Mesendoderm (in vitro differentiated cells): ENCODE results near the gene UBAC1.

Experiments used
- DNase-seq: peaks from one replicate; pipeline ENCODE4 v3.0.0; 2013
- H2AK5ac ChIP-seq: 2 replicates; pipeline ENCODE4 v1.6.1; 2013; ENCODE audit warnings: low read length, inconsistent platforms
- H2BK120ac ChIP-seq: 2 replicates; pipeline ENCODE4 v1.6.1; 2013; ENCODE audit warnings: low read depth, mild to moderate bottlenecking, low read length, moderate library complexity, mixed read lengths
- H2BK15ac ChIP-seq: replicated peaks from 2 replicates; pipeline ENCODE4 v1.6.1; 2013; ENCODE audit warnings: low read depth, mild to moderate bottlenecking, moderate library complexity
- H2BK5ac ChIP-seq: 2 replicates; pipeline ENCODE4 v1.6.1; 2013; ENCODE audit warnings: low read length, inconsistent platforms
- H3K18ac ChIP-seq: 2 replicates; pipeline ENCODE4 v1.6.1; 2013; ENCODE audit warnings: mild to moderate bottlenecking, low read length, mixed read lengths
- H3K23ac ChIP-seq: one replicate; pipeline ENCODE4 v1.6.1; 2013; ENCODE audit warnings: low read length
- H3K27ac ChIP-seq: 2 replicates; pipeline ENCODE4 v1.5.1; 2013; ENCODE audit warnings: low read depth, mild to moderate bottlenecking, inconsistent platforms, low read length, moderate library complexity
- H3K27me3 ChIP-seq: 2 replicates; pipeline ENCODE4 v1.6.1; 2013; ENCODE audit warnings: low read length, control low read depth, mild to moderate bottlenecking, inconsistent platforms; ENCODE audit not compliant: insufficient read depth, poor library complexity
- H3K36me3 ChIP-seq: 2 replicates; pipeline ENCODE4 v1.6.1; 2013; ENCODE audit warnings: low read length, inconsistent platforms; ENCODE audit not compliant: control insufficient read depth, insufficient read depth
- H3K4ac ChIP-seq: one replicate; pipeline ENCODE4 v1.6.1; 2013; ENCODE audit warnings: low read depth, mild to moderate bottlenecking, low read length, moderate library complexity
- H3K4me1 ChIP-seq: 2 replicates; pipeline ENCODE4 v1.6.1; 2013; ENCODE audit warnings: low read depth, low read length, inconsistent platforms; ENCODE audit not compliant: control insufficient read depth
- H3K4me2 ChIP-seq: 2 replicates; pipeline ENCODE4 v1.6.1; 2013; ENCODE audit warnings: low read length
- H3K4me3 ChIP-seq: 2 replicates; pipeline ENCODE4 v1.5.1; 2013; ENCODE audit warnings: mild to moderate bottlenecking, low read length
- H3K56ac ChIP-seq: one replicate; pipeline ENCODE4 v1.6.1; 2013; ENCODE audit warnings: low read length
- H3K79me1 ChIP-seq: 2 replicates; pipeline ENCODE4 v1.6.1; 2013; ENCODE audit warnings: low read length, inconsistent platforms
- H3K79me2 ChIP-seq: 2 replicates; pipeline ENCODE4 v1.6.1; 2013; ENCODE audit warnings: mild to moderate bottlenecking, low read length; ENCODE audit not compliant: control insufficient read depth, insufficient read depth
- H3K9ac ChIP-seq: 2 replicates; pipeline ENCODE4 v1.6.1; 2013; ENCODE audit warnings: low read length, inconsistent platforms
- H4K5ac ChIP-seq: one replicate; pipeline ENCODE4 v1.6.1; 2013; ENCODE audit warnings: low read length
- H4K8ac ChIP-seq: one replicate; pipeline ENCODE4 v1.6.1; 2013; ENCODE audit warnings: low read depth, mild to moderate bottlenecking, control low read depth, low read length, moderate library complexity
- whole genome bisulfite sequencing: extraction: QIAGEN DNeasy Blood & Tissue Kit; methylation state at CpG from one replicate; pipeline ENCODE4 v1.1.7; 2013; ENCODE audit warnings: low lambda C conversion rate, missing lambda C conversion rate; ENCODE audit not compliant: insufficient coverage; ENCODE audit errors: extremely low coverage; 5-methylcytosine and 5-hydroxymethylcytosine counted together

UBAC1 gene

GRCh38 chr9:135908754-135909204 lies 52.4 kb downstream of the UBAC1 start:
- peaks cover 26% of the 10 kb centered on the region for H3K79me2 ChIP-seq
- H3K4me1 ChIP-seq, result no peaks in the 10 kb centered on the region
- H3K36me3 ChIP-seq, result peaks cover 5% of the 10 kb centered on the region
- no peak overlapping the region for H3K9ac ChIP-seq
- H3K4me3 ChIP-seq, result no peak overlapping the region
- H3K79me1 ChIP-seq, result peaks cover 16% of the 10 kb centered on the region
- no peak overlapping the region for H3K18ac ChIP-seq
- no peak overlapping the region for H3K23ac ChIP-seq
- no peak overlapping the region for H2BK120ac ChIP-seq
- no peak overlapping the region for H3K4ac ChIP-seq
- H3K56ac ChIP-seq, result no peak overlapping the region
- no peak overlapping the region for H3K4me2 ChIP-seq
- no peak overlapping the region for H2AK5ac ChIP-seq
- H2BK5ac ChIP-seq, result no peak overlapping the region
- H4K8ac ChIP-seq, result no peak overlapping the region
- no peak for DNase-seq
- H3K27ac ChIP-seq, result no peak overlapping the region
- no CpG with 5 or more reads among the region's 12 CpGs for WGBS
- H3K27me3 ChIP-seq, result no peaks in the 10 kb centered on the region
- no peak overlapping the region for H2BK15ac ChIP-seq
- no peak overlapping the region for H4K5ac ChIP-seq

GRCh38 chr9:135908093-135908753 lies 53.0 kb downstream of the UBAC1 start:
- peak overlapping the region; percentile 90 for H3K56ac ChIP-seq
- peak overlapping the region; percentile 76 for H2BK120ac ChIP-seq
- H3K27me3 ChIP-seq, result no peaks in the 10 kb centered on the region
- H3K27ac ChIP-seq, result peak overlapping the region; percentile 71
- no peak for DNase-seq
- H2BK15ac ChIP-seq, result no peak overlapping the region
- peak overlapping the region; percentile 63 for H3K4ac ChIP-seq
- peak overlapping the region; percentile 75 for H3K9ac ChIP-seq
- H3K4me1 ChIP-seq, result no peaks in the 10 kb centered on the region
- H3K36me3 ChIP-seq, result peaks cover 4% of the 10 kb centered on the region
- peaks cover 17% of the 10 kb centered on the region for H3K79me1 ChIP-seq
- H4K8ac ChIP-seq, result no peak overlapping the region
- H3K4me3 ChIP-seq, result peak overlapping the region; percentile 54
- no peak overlapping the region for H2BK5ac ChIP-seq
- peaks cover 32% of the 10 kb centered on the region for H3K79me2 ChIP-seq
- H3K4me2 ChIP-seq, result peak overlapping the region; percentile 78
- H3K23ac ChIP-seq, result no peak overlapping the region
- no peak overlapping the region for H2AK5ac ChIP-seq
- whole genome bisulfite sequencing, result no CpG with 5 or more reads among the region's 42 CpGs
- H3K18ac ChIP-seq, result peak overlapping the region; percentile 94
- H4K5ac ChIP-seq, result no peak overlapping the region

- peaks cover 2% of the 10 kb centered on the region for H3K36me3 ChIP-seq
- no CpG with 5 or more reads among the region's 91 CpGs for WGBS
- peak; percentile 94 for DNase-seq
Observed at GRCh38 chr9:135907431-135908092, 53.6 kb downstream of the UBAC1 start, which contains the start of gene CAMSAP1. Gene CAMSAP1 (minus strand): TSS chr9:135907546. CDS start chr9:135907159, 387 bp downstream.

GRCh38 chr9:135907006-135907430 lies 54.2 kb downstream of the UBAC1 start:
- Histone ChIP-seq H3K36me3 (peaks cover 2% of the 10 kb centered on the region), H3K23ac (no peak overlapping the region), H3K79me1 (peaks cover 27% of the 10 kb centered on the region), H4K8ac (no peak overlapping the region), H3K56ac (peak overlapping the region; percentile 93), H2AK5ac (no peak overlapping the region), H2BK120ac (peak overlapping the region; percentile 86), H3K4ac (peak overlapping the region; percentile 99), H3K4me3 (peak overlapping the region; percentile 72), H3K9ac (peak overlapping the region; percentile 84), H2BK15ac (no peak overlapping the region), H3K79me2 (peaks cover 44% of the 10 kb centered on the region), H3K27me3 (no peaks in the 10 kb centered on the region), H3K4me1 (no peaks in the 10 kb centered on the region), H2BK5ac (no peak overlapping the region), H3K18ac (peak overlapping the region; percentile 98), H3K27ac (peak overlapping the region; percentile 74), H3K4me2 (no peak overlapping the region), H4K5ac (no peak overlapping the region)
- DNase-seq, result peak; percentile 51
- WGBS, result no CpG with 5 or more reads among the region's 69 CpGs

More at GRCh38 chr9:135907431-135908092, 53.6 kb downstream of the UBAC1 start, which contains the start of gene CAMSAP1:
- Histone ChIP-seq H3K27me3 (no peaks in the 10 kb centered on the region), H3K18ac (peak within 1 kb of the TSS; percentile 98), H3K9ac (peak within 1 kb of the TSS; percentile 84), H3K79me2 (peaks cover 39% of the 10 kb centered on the region), H3K27ac (peak within 1 kb of the TSS; percentile 74), H4K8ac (no peak within 1 kb of the TSS), H2BK15ac (no peak within 1 kb of the TSS), H2BK5ac (no peak within 1 kb of the TSS), H2BK120ac (peak within 1 kb of the TSS; percentile 86), H3K79me1 (peaks cover 22% of the 10 kb centered on the region), H3K4ac (peak within 1 kb of the TSS; percentile 99), H3K4me2 (peak within 1 kb of the TSS; percentile 78), H2AK5ac (no peak within 1 kb of the TSS), H3K4me1 (no peaks in the 10 kb centered on the region), H3K23ac (peak within 1 kb of the TSS; percentile 76), H3K56ac (peak within 1 kb of the TSS; percentile 93), H3K4me3 (peak within 1 kb of the TSS; percentile 76), H4K5ac (no peak within 1 kb of the TSS)

- no peaks in the 10 kb centered on the region for H3K27me3 ChIP-seq
- peak overlapping the region; percentile 76 for H3K4me3 ChIP-seq
- peak overlapping the region; percentile 84 for H3K9ac ChIP-seq
- WGBS, result no CpG with 5 or more reads among the region's 70 CpGs
- no peak overlapping the region for H2BK15ac ChIP-seq
- H3K4ac ChIP-seq, result peak overlapping the region; percentile 99
- H2BK120ac ChIP-seq, result peak overlapping the region; percentile 86
- peaks cover 2% of the 10 kb centered on the region for H3K36me3 ChIP-seq
- no peaks in the 10 kb centered on the region for H3K4me1 ChIP-seq
- H2BK5ac ChIP-seq, result no peak overlapping the region
- peaks cover 50% of the 10 kb centered on the region for H3K79me2 ChIP-seq
- no peak overlapping the region for H4K5ac ChIP-seq
- H3K18ac ChIP-seq, result peak overlapping the region; percentile 98
- peak overlapping the region; percentile 69 for H3K4me2 ChIP-seq
- H3K23ac ChIP-seq, result peak overlapping the region; percentile 76
- H4K8ac ChIP-seq, result no peak overlapping the region
- no peak for DNase-seq
- no peak overlapping the region for H3K27ac ChIP-seq
- H3K79me1 ChIP-seq, result peaks cover 31% of the 10 kb centered on the region
- H3K56ac ChIP-seq, result peak overlapping the region; percentile 93
- no peak overlapping the region for H2AK5ac ChIP-seq
Observed at GRCh38 chr9:135906291-135907005, 54.7 kb downstream of the UBAC1 start.
